Measurements from ENCODE around the gene LRATD1. TPM values are rescaled to one million over a fixed set of nuclear protein-coding genes. Genes with fewer than 3 reads are reported as not detected.
A peak's percentile ranks its signal among the peaks of the same experiment; 100 is the strongest.

The LRATD1 gene
- 0.08 and 0.36 TPM in 2 replicates for total RNA-seq (ENCODE audit: low replicate concordance)

GRCh38 chr2:14632133-14632936 is at the start of gene LRATD1:
Gene LRATD1 (plus strand): TSS chr2:14632717. CDS start chr2:14633980, 1,263 bp downstream.
- peak; percentile 5 for DNase-seq (ENCODE audit: low read depth)
- peak within 1 kb of the TSS; percentile 22 for H3K4me3 ChIP-seq (ENCODE audit: low read depth, low read length)
- TF ChIP-seq CTCF (IDR thresholded peaks at IDR 0.05; ENCODE audit: insufficient read depth, low read length): no peak

- no peak overlapping the region for H3K4me3 ChIP-seq (ENCODE audit: low read depth, low read length)
- no peak for TF ChIP-seq CTCF (IDR thresholded peaks at IDR 0.05; ENCODE audit: insufficient read depth, low read length)
- DNase-seq (ENCODE audit: low read depth): no peak
Observed at GRCh38 chr2:14583059-14583458, 49.5 kb upstream of the LRATD1 start.

DNA sequence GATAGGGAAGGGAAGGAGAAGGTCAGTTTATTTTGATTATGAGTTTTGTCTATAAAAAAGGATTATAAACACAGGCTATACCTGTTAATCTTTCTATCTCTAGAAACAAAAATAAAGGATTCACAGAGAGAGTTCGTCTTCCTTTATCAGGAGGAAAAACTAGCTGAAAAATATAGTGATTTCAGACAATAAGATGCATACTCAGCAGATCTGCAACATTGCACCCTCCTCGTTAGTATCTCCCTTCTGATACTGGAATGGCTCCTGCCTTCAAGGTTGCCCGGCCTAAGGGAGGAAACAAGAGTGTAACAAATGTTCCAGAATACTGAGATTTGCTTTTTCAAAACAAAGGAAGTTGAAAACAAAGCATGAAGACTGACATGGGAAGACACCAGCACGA is 48.7 kb upstream of the LRATD1 start:
- TF ChIP-seq CTCF (IDR thresholded peaks at IDR 0.05; ENCODE audit: insufficient read depth, low read length): no peak
- H3K4me3 ChIP-seq (ENCODE audit: low read depth, low read length): no peak overlapping the region
- no peak for DNase-seq (ENCODE audit: low read depth)

DNA sequence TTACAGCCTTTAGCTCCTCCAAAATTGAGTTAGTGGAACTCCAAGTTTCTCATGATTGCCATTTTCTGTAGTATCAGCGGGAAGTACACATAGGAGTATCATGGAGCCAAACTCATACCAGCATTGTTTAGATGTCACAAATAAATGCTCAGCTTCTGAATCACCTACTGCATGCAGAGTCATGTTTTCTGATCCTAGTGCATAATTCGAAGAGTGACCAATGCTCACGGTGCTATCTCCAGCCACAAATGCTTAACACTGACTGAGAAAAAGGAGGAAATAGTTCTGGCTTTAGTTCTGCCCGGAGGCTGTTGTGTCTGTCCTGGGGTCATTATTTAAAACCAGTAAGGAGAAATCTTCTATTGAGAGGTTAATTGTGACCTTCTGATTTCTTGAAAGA is 45.4 kb upstream of the LRATD1 start:
- DNase-seq (ENCODE audit: low read depth): no peak
- H3K4me3 ChIP-seq (ENCODE audit: low read depth, low read length): no peak overlapping the region
- no peak for TF ChIP-seq CTCF (IDR thresholded peaks at IDR 0.05; ENCODE audit: insufficient read depth, low read length)

GRCh38 chr2:14601156-14601770 is 31.3 kb upstream of the LRATD1 start:
- no peak for DNase-seq (ENCODE audit: low read depth)
- TF ChIP-seq CTCF (IDR thresholded peaks at IDR 0.05; ENCODE audit: insufficient read depth, low read length): no peak
- H3K4me3 ChIP-seq (ENCODE audit: low read depth, low read length): no peak overlapping the region

GRCh38 chr2:14602309-14602708 is 30.2 kb upstream of the LRATD1 start:
- TF ChIP-seq CTCF (IDR thresholded peaks at IDR 0.05; ENCODE audit: insufficient read depth, low read length): no peak
- H3K4me3 ChIP-seq (ENCODE audit: low read depth, low read length): no peak overlapping the region
- no peak for DNase-seq (ENCODE audit: low read depth)
